Activated T-helper 17 cell treated with anti-CD3 and anti-CD28 coated beads, Interleukin-2, amount 50 U/mL, for 72 hours (primary cell): ENCODE data around the gene CSNK1A1. TPM values are rescaled to one million over a fixed set of nuclear protein-coding genes. Genes with fewer than 3 reads are reported as not detected.
"Not testable (repeated sequence)": the region's sequence is repeated elsewhere in the genome, so short reads cannot be mapped to it uniquely, and the experiment has no call there.

Experiments used
- ATAC-seq: fragments of 150-1000 bp; cut with Tn5 transposase; replicated peaks from 2 replicates; pipeline ENCODE4 v1.10.0; 2021; ENCODE audit warnings: mild to moderate bottlenecking, moderate library complexity
- H3K27ac Mint-ChIP-seq: one replicate; pipeline ENCODE4 v1.8.0; 2022; ENCODE audit warnings: mixed read lengths
- H3K27me3 Mint-ChIP-seq: one replicate; pipeline ENCODE4 v1.8.0; 2022; ENCODE audit warnings: mixed read lengths
- H3K36me3 Mint-ChIP-seq: one replicate; pipeline ENCODE4 v1.8.0; 2022; ENCODE audit warnings: low read depth, mild to moderate bottlenecking, mixed read lengths
- H3K4me1 Mint-ChIP-seq: one replicate; pipeline ENCODE4 v1.8.0; 2022; ENCODE audit warnings: mixed read lengths
- H3K4me3 Mint-ChIP-seq: one replicate; pipeline ENCODE4 v1.8.0; 2022; ENCODE audit warnings: mild to moderate bottlenecking, mixed read lengths
- H3K9me3 Mint-ChIP-seq: one replicate; pipeline ENCODE4 v1.8.0; 2022; ENCODE audit warnings: mixed read lengths
- total RNA-seq, 2 donors: library from RNA; stranded (reverse); gene quantifications; one replicate each; pipeline ENCODE4 v1.2.3, GENCODE V29; 2022

Gene CSNK1A1
- total RNA-seq, 2 donors from 2014 or later, result 167 to 175 TPM

DNA sequence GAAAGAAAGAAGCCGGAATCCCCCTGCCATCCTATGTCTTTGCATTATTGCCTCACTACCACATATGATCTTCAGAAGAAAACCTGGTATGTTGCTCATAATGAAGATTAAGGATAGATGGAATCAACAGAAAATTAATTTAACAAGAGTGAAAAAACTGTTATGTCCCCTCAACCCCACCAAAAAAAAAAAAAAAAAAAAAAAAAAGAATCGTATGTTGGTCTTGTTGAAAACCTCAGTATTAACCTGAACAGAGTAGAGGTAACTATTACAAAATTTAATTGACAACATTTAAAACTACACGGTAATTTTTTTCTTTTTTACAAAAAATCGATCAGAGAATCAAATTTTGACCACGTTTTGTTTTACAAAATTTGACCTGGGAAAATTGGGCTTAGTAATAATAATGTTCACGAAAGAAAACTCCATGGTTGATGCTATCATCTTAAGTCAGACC lies 827 bp upstream of the CSNK1A1 start:
- Mint-ChIP-seq H3K4me3 (peak overlapping the region; percentile 100), H3K27ac (peak overlapping the region; percentile 100), H3K4me1 (peaks cover 15% of the 10 kb centered on the region), H3K27me3 (no peaks in the 10 kb centered on the region), H3K36me3 (peaks cover 45% of the 10 kb centered on the region), H3K9me3 (no peaks in the 10 kb centered on the region)
- no peak for ATAC-seq

DNA sequence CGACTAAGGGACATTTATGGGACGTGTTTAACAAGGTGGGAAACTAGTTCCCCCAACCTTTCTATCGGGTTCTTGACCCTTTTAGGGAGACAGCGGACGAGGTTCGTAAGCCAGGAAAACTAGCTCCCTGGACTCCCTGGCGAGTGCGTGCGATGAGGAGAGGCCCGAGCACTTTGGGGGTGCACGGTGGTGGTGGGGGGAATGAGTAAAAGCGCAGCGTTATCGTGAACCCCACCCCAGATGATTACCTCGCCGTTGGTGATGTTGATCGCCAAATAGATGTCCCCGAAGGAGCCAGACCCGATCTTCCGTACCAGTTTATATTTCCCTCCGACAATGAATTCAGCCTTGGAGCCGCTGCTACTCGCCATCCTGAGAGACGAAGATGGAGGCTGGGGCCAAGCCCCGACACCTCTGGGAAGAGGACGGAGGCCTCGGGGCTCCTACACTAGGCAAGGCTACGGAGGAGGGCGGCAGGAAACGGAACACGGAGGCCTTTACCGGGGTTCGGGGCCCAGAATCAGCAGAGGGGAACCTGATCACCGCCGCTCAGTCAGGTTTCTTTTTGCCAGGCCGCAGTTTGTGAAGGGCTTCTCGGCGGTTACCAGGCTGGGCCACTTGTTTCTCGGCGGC lies 529 bp downstream of the CSNK1A1 start:
- ATAC-seq, result peak; percentile 6
- Mint-ChIP-seq H3K4me1 (peaks cover 20% of the 10 kb centered on the region), H3K4me3 (peak overlapping the region; percentile 100), H3K27me3 (no peaks in the 10 kb centered on the region), H3K27ac (peak overlapping the region; percentile 100), H3K36me3 (peaks cover 59% of the 10 kb centered on the region), H3K9me3 (no peaks in the 10 kb centered on the region)

DNA sequence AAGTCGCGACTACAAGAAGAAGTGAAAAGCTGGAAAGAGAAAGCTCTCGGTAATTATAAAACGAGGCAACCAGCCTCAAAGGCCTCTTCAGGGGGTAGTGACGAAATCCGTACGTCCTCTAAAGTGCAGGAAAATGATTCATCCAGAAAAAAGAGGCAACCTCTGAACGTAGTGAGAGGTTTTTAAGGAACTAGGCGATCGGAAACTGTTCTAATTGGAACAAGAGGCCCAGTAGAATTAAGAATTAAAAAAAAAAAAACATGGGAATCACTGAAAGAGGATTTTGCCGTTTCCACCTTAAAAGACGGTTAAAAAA lies 1.0 kb downstream of the CSNK1A1 start:
- Mint-ChIP-seq H3K4me3 (peak overlapping the region; percentile 100), H3K9me3 (no peaks in the 10 kb centered on the region), H3K4me1 (peaks cover 20% of the 10 kb centered on the region), H3K36me3 (peaks cover 64% of the 10 kb centered on the region), H3K27me3 (no peaks in the 10 kb centered on the region), H3K27ac (peak overlapping the region; percentile 100)
- ATAC-seq, result peak; percentile 25

DNA sequence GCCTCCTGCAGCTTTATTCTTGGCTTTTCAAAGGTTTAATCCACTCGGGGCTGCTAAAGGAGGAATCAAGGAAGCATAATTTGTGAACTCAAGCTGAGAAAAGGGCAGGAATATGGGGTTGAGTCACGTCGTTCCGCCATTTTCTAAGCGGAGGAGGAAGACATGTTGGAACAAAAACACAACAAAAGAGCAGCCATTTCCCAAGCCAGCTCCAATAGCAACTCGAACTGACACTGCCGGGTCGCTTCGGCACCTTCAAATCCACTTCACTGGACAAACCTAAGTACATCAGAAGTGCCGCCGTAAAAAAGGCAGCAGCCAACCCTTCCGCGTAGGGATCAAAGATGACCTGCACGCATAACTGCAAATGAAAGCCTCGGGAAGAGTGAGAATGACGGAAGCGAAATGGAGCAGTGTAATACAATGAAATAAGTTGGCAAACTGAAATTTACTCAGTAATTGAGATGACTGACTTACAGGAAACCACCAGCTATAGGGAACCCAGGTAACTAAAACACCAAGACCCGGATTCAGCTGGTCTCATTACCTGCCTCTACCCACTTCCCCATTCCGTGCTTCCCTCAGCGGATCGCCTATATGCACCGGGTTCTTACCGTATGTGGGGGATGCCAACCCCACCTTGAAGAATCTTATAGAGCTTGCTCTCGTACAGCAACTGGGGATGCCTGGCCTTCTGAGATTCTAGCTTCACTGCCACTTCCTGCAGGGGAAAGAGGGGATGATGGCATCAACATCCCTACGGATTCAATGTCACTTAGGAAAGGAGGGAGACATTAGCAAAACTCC lies 1.6 kb downstream of the CSNK1A1 start:
- H3K9me3 Mint-ChIP-seq, result no peaks in the 10 kb centered on the region
- peak overlapping the region; percentile 100 for H3K27ac Mint-ChIP-seq
- no peaks in the 10 kb centered on the region for H3K27me3 Mint-ChIP-seq
- peaks cover 69% of the 10 kb centered on the region for H3K36me3 Mint-ChIP-seq
- ATAC-seq, result peak; percentile 26
- peak overlapping the region; percentile 100 for H3K4me3 Mint-ChIP-seq
- peaks cover 20% of the 10 kb centered on the region for H3K4me1 Mint-ChIP-seq

DNA sequence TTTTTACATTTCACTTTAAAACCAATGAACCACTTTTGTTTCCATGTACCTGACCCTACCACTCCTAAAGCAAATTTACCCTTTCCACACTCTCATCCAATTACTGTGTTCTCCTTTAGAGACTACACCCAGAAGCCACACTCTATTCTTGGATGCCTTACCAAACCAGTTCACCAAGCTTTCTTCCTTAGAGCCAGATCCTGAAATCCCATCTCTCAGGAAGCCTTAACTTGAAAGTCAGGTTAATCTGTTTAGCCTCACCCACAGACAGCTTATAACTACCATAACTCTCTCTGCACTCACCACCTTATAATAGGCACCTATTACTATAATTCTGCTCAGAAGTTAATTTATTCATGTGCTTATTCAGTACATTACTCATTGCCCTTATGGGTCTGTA lies 4.3 kb downstream of the CSNK1A1 start:
- Mint-ChIP-seq H3K27me3 (no peaks in the 10 kb centered on the region), H3K36me3 (peaks cover 92% of the 10 kb centered on the region), H3K4me1 (peaks cover 27% of the 10 kb centered on the region), H3K27ac (peak overlapping the region; percentile 84), H3K9me3 (no peaks in the 10 kb centered on the region), H3K4me3 (peak overlapping the region; percentile 100)
- no peak for ATAC-seq

DNA sequence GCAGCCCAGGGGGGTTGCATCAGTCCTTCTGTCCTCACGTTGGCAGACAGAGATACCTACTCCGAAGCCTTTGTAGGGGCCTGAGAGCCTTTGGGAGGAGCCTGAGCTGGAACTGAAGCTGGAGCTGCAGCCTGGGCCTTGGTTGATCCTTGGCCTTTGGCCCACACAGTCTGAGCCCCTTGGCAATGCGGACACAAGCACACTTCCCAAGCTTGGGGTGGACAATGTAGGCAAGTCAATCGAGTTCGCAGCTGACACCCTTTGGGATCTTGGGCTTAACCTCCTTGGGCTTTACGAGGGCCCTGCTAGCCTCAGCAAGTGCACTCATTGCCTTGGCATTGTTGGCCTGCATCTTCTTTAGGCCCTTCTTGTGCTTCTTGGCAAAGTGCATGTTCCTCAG lies 5.9 kb downstream of the CSNK1A1 start:
- Mint-ChIP-seq H3K9me3 (no peaks in the 10 kb centered on the region), H3K27me3 (no peaks in the 10 kb centered on the region), H3K4me1 (peaks cover 25% of the 10 kb centered on the region), H3K36me3 (peaks cover 94% of the 10 kb centered on the region), H3K27ac (no peak overlapping the region), H3K4me3 (no peak overlapping the region)
- ATAC-seq, result no peak

DNA sequence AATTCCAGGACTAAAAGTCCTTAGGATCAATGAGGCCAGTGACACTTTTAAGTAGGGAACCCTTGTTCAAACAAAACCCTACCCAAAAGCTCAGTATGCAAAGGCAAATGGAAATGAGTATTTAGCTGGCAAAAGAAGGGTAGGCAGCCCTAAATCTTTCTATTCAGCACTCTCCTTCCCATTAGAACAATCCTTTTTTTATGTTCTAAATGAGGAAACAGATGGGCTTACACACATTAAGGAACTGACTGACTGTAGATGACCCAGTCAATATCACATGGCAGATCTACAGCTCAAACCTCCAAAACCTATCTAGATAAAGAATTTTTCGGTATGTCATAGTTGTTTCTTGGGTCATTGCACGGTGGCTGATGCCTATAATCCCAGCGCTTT lies 7.2 kb downstream of the CSNK1A1 start:
- no peaks in the 10 kb centered on the region for H3K27me3 Mint-ChIP-seq
- no peak overlapping the region for H3K27ac Mint-ChIP-seq
- H3K4me3 Mint-ChIP-seq, result no peak overlapping the region
- H3K4me1 Mint-ChIP-seq, result peaks cover 29% of the 10 kb centered on the region
- no peak for ATAC-seq
- peaks cover 94% of the 10 kb centered on the region for H3K36me3 Mint-ChIP-seq
- no peaks in the 10 kb centered on the region for H3K9me3 Mint-ChIP-seq

DNA sequence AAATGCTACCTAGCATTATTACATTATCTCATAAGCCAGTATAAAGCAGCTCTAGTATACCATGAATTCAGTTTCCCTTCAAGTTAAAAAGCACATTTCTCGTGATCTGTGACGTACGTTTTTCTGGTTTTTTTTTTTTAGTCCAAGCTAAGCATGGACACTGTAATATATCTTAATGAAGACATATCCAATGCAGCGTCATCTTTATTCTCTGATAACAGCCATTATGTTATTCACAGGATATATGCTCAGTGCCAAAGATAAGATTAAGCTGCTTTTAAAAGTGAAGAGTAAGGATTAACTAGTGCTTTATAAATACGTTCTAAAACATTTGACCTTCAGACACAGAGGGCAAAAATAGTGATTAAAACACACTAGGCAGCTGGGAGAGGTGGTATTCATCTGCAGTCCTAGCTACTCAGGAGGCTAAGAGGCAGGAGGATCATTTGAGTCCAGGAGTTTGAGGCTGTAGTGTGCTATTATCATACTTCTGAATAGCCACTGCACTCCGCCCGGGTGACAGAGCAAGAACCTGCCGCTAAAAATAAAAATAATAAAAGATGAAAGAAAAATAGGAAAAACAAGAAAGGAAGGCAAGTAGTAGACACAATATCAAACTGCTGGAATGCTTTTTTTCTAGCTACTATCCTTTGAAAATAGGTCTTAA lies 7.7 kb downstream of the CSNK1A1 start:
- no peaks in the 10 kb centered on the region for H3K27me3 Mint-ChIP-seq
- no peaks in the 10 kb centered on the region for H3K9me3 Mint-ChIP-seq
- no peak overlapping the region for H3K27ac Mint-ChIP-seq
- no peak for ATAC-seq
- H3K4me3 Mint-ChIP-seq, result no peak overlapping the region
- peaks cover 27% of the 10 kb centered on the region for H3K4me1 Mint-ChIP-seq
- H3K36me3 Mint-ChIP-seq, result peaks cover 92% of the 10 kb centered on the region

DNA sequence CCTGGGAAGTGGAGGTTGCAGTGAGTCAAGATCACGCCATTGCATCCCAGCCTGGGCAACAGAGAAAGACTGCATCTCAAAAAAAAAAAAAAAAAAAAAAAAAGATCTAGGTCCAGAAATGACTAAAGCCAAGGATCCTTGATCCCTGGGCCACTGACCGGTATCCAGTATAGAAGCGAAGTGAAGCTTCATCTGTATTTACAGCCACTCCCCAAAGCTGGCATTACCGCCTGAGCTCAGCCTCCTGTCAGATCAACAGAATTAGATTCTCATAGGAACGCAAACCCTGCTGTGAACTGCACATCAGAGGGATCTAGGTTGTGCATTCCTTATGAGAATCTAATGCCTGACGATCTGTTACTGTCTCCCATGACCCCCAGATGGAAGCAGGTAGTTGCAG lies 9.3 kb downstream of the CSNK1A1 start:
- no peak overlapping the region for H3K4me3 Mint-ChIP-seq
- ATAC-seq, result no peak
- no peaks in the 10 kb centered on the region for H3K27me3 Mint-ChIP-seq
- peaks cover 21% of the 10 kb centered on the region for H3K4me1 Mint-ChIP-seq
- H3K36me3 Mint-ChIP-seq, result peaks cover 93% of the 10 kb centered on the region
- H3K9me3 Mint-ChIP-seq, result no peaks in the 10 kb centered on the region
- H3K27ac Mint-ChIP-seq, result no peak overlapping the region

DNA sequence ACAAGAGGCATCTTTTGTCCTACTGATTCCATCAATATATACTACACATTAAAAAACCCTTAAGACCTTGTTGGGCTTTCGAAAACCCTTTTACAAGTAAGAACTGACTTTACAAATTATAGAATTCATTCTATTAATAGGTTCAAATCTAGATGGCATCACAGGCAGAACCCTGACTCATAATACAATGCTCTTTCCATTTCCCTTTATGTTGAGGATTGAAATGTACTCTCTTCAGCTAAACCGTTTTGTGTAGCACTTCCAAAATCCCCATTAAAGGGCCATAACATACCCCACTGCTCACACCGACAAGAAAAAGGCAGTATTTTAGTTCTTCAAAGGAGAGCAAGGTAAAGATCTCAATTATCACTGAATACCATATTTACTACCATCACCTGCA lies 11.2 kb downstream of the CSNK1A1 start:
- ATAC-seq, result no peak
- Mint-ChIP-seq H3K27ac (no peak overlapping the region), H3K36me3 (peaks cover 93% of the 10 kb centered on the region), H3K9me3 (no peaks in the 10 kb centered on the region), H3K4me3 (peak overlapping the region; percentile 47), H3K4me1 (peaks cover 27% of the 10 kb centered on the region), H3K27me3 (no peaks in the 10 kb centered on the region)

DNA sequence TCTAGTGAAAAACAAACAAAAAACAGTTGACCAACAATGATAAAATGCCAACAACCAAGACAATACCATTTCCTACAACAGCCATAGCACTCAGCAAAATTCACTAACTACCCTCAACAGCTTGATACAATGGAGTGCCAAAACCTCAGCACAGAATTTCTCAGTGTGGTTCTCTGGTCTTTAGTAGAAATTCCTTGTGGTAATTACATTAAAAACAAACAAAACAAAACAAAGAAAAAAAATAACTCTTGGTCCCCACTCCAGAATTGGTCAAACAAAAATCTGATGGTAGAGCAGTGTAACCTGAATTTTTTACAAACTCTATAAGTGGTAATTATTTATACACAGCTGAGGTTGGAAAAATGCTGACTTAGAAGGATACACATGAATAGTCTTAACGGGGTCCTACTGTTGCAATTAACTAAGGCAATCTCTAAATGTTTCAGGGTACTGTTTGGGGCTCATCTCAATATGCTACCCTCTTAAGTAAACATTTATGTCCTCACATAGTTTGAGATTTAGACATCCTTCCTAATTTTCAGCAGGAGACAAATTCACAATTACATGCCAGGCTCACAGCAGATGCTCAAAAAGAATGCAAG lies 13.8 kb downstream of the CSNK1A1 start:
- Mint-ChIP-seq H3K4me1 (peaks cover 33% of the 10 kb centered on the region), H3K27me3 (no peaks in the 10 kb centered on the region), H3K36me3 (peaks cover 92% of the 10 kb centered on the region), H3K9me3 (no peaks in the 10 kb centered on the region), H3K27ac (no peak overlapping the region), H3K4me3 (no peak overlapping the region)
- ATAC-seq, result no peak

DNA sequence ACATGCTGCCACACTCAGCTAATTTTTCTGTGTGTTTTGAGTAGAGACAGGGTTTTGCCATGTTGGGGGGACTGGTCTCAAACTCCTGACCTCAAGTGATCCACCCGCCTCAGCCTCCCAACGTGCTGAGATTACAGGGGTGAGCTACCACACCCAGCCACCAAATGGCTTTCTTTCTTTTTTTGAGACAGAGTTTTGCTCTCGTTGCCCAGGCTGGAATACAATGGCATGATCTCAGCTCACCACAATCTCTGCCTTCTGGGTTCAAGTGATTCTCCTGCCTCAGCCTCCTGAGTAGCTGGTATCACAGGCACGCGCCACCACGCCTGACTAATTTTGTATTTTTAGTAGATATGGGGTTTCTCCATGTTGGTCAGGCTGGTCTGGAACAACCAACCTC lies 15.5 kb downstream of the CSNK1A1 start:
- Mint-ChIP-seq H3K4me3 (peak overlapping the region; percentile 60), H3K4me1 (peaks cover 33% of the 10 kb centered on the region), H3K36me3 (peaks cover 93% of the 10 kb centered on the region), H3K27ac (peak overlapping the region; percentile 75)
- not testable (repeated sequence) for H3K27me3 Mint-ChIP-seq, H3K9me3 Mint-ChIP-seq
- peak; percentile 64 for ATAC-seq

DNA sequence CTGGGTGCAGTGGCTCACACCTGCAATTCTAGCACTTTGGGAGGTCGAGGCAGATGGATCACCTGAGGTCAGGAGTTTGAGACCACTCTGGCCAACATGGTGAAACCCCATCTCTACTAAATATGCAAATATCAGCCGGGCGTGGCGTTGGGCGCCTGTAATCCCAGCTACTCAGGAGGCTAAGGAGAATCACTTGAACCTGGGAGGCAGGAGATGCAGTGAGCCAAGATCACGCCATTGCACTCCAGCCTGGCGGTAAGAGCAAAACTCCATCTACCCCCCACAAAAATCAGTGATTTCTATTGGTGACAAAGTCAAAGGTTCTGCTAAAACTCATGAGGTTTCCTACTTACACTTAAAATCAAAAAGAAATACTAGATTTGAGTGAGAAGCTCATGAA lies 18.8 kb downstream of the CSNK1A1 start:
- Mint-ChIP-seq H3K9me3 (no peaks in the 10 kb centered on the region), H3K36me3 (peaks cover 87% of the 10 kb centered on the region), H3K27me3 (no peaks in the 10 kb centered on the region), H3K27ac (no peak overlapping the region), H3K4me3 (no peak overlapping the region), H3K4me1 (peaks cover 47% of the 10 kb centered on the region)
- ATAC-seq, result no peak

DNA sequence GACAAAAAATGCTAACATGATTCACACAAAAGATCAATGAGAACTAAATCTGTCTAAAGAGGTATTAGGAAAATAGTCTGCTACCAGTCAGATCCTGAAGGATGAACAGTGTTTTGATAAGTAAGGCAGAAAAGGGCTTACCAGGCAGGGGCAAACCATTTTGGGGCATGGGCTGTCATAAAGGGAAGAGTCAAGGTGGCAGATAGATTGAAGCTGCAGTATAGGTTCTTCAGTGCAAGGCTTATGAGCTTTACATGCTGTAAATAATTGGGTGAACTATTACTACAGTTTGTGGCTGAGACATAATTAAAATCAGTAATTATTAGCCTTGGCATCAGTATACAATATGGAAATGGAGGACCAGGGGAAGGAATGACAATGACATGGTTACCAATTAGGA lies 21.8 kb downstream of the CSNK1A1 start:
- Mint-ChIP-seq H3K9me3 (no peaks in the 10 kb centered on the region), H3K4me3 (peak overlapping the region; percentile 4), H3K27ac (no peak overlapping the region), H3K36me3 (peaks cover 76% of the 10 kb centered on the region), H3K4me1 (peaks cover 46% of the 10 kb centered on the region), H3K27me3 (no peaks in the 10 kb centered on the region)
- no peak for ATAC-seq
